Lower leg skin (tissue), 3 donors: Measurements from ENCODE around the gene FCSK.
"Not testable (repeated sequence)": the region's sequence is repeated elsewhere in the genome, so short reads cannot be mapped to it uniquely, and the experiment has no call there.

ENCODE experiments used
- CTCF ChIP-seq, 3 donors: fragments of 450-650 bp; IDR thresholded peaks; one replicate each; pipeline ENCODE4 v1.5.1; 2016; ENCODE audit warnings: antibody characterized with exemption in 3 of 3, mild to moderate bottlenecking in 3 of 3, moderate library complexity in 2 of 3
- POLR2A ChIP-seq, 2 donors: fragments of 450-650 bp; IDR thresholded peaks; one replicate each; pipeline ENCODE4 v1.6.1; 2016 to 2017; ENCODE audit warnings: antibody characterized with exemption in 2 of 2, mild to moderate bottlenecking in 1 of 2, moderate library complexity in 1 of 2

- TF ChIP-seq CTCF, POLR2A (IDR thresholded peaks at IDR 0.05): not testable (repeated sequence)
These were observed 40.8 kb upstream of the FCSK start for GRCh38 chr16:70413572-70413971.
